IPS-18c (cell line): ENCODE results near the gene EXOSC9.
"Not testable (repeated sequence)": the region's sequence is repeated elsewhere in the genome, so short reads cannot be mapped to it uniquely, and the experiment has no call there.

Source experiments
- H3K4me3 ChIP-seq: 2 replicates; pipeline ENCODE4 v1.7.0; 2013; ENCODE audit warnings: low read depth, mild to moderate bottlenecking, low read length, moderate library complexity; ENCODE audit not compliant: insufficient read depth
- H3K9me3 ChIP-seq: one replicate; pipeline ENCODE4 v1.6.1; 2013; ENCODE audit warnings: mild to moderate bottlenecking, low read length, moderate library complexity; ENCODE audit not compliant: control insufficient read depth, insufficient read depth

The EXOSC9 gene, protein sequence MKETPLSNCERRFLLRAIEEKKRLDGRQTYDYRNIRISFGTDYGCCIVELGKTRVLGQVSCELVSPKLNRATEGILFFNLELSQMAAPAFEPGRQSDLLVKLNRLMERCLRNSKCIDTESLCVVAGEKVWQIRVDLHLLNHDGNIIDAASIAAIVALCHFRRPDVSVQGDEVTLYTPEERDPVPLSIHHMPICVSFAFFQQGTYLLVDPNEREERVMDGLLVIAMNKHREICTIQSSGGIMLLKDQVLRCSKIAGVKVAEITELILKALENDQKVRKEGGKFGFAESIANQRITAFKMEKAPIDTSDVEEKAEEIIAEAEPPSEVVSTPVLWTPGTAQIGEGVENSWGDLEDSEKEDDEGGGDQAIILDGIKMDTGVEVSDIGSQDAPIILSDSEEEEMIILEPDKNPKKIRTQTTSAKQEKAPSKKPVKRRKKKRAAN

GRCh38 chr4:121800961-121801714 is at the start of gene EXOSC9:
Gene EXOSC9, plus strand, starts transcription at chr4:121801323. Its CDS starts 102 bp downstream, at chr4:121801425.
- peak within 1 kb of the TSS; percentile 81 for H3K4me3 ChIP-seq
- no peaks in the 10 kb centered on the region for H3K9me3 ChIP-seq

- not testable (repeated sequence) for H3K4me3 ChIP-seq, H3K9me3 ChIP-seq
Observed at GRCh38 chr4:121752142-121752541, 49.0 kb upstream of the EXOSC9 start.

DNA sequence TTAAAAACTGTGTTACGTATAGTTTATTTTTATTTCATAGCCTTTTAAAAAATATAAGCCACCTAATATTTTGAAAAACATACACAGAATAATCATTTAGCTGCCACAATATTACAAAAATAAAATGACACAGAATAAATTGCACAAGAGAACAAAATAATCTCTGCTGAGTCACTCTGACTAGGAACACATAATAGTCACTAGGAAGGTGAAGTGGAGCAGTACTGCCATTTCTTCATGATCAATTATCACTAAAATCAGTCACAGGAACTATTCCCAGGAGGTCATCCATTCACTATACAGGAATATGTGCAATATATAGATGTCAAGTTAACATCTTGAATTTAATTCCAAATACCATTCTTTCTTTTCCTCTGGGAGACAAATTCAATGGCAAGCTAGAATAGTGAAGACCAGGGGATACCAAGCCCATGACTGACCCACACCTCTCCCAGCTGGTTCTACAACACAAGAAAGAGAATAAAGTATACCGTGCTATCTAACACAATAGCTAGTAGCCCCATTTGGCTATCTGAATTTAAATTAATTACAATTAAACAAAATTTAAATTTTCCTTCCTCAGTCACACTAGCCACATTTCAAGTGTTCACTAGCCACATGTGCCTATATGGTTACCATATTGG is 42.1 kb upstream of the EXOSC9 start:
- H3K4me3 ChIP-seq = no peak overlapping the region
- no peaks in the 10 kb centered on the region for H3K9me3 ChIP-seq

- Histone ChIP-seq H3K4me3 (no peak overlapping the region), H3K9me3 (no peaks in the 10 kb centered on the region)
Observed at GRCh38 chr4:121760205-121760604, 40.9 kb upstream of the EXOSC9 start.

DNA sequence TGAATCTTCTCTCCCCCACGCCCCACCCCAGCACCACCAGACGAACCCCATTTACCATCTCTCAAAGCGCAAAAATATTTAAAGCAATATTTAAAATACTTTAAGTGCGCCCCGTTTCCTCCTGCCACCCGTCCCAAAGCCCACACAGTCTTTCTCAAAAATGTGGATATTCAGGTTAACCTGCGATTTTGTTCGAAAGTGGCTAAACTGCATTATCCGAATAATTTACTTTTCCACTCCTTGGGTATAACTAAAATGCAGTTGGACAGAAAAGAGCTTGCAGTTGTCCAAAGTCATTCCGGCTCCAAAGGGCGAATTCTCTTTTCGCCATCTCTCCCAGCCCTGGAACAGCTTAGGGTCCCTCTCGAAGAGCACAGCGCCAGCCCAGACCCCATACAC is 36.8 kb upstream of the EXOSC9 start:
- Histone ChIP-seq H3K9me3 (no peaks in the 10 kb centered on the region), H3K4me3 (peak overlapping the region; percentile 55)

GRCh38 chr4:121764702-121765367 is 36.3 kb upstream of the EXOSC9 start, which contains the start of gene SMIM43:
Gene SMIM43, minus strand, starts transcription at chr4:121765164. Its CDS starts 59 bp downstream, at chr4:121765105.
- peak within 1 kb of the TSS; percentile 55 for H3K4me3 ChIP-seq
- H3K9me3 ChIP-seq = no peaks in the 10 kb centered on the region

GRCh38 chr4:121765368-121765705 is 35.8 kb upstream of the EXOSC9 start:
- peak overlapping the region; percentile 55 for H3K4me3 ChIP-seq
- H3K9me3 ChIP-seq = no peaks in the 10 kb centered on the region

DNA sequence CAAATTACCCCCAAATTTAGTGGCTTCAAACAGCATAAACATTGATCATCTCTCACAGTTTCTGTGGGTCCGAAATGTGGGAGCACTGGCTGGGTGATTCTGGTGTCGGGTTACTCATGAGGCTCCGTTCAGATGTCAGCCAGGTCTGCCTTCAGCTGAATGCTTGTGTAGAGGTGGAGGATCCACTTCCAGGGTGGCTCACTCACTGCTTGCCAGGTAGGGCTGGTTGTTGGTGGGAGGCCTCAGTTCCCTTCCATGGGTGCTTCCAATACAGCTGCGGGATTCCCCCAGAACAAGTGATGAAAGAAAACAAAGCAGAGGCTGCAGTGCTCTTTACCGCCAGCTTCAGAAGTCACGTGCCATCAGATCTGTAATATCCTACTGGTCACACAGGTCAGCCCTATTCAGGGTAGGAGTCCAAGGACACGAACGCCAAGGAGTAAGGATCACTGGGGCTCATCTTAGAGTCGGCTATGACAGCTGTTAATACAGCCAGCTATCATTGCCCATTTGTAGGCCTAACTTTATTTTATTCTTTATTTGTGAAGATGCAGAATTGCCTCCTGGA is 35.1 kb upstream of the EXOSC9 start:
- H3K4me3 ChIP-seq = no peak overlapping the region
- no peaks in the 10 kb centered on the region for H3K9me3 ChIP-seq

- no peak overlapping the region for H3K4me3 ChIP-seq
- H3K9me3 ChIP-seq = no peaks in the 10 kb centered on the region
Observed at GRCh38 chr4:121767166-121767565, 34.0 kb upstream of the EXOSC9 start.

GRCh38 chr4:121769341-121769740 is 31.8 kb upstream of the EXOSC9 start:
- no peaks in the 10 kb centered on the region for H3K9me3 ChIP-seq
- no peak overlapping the region for H3K4me3 ChIP-seq

GRCh38 chr4:121771869-121772268 is 29.3 kb upstream of the EXOSC9 start:
- Histone ChIP-seq H3K9me3 (no peaks in the 10 kb centered on the region), H3K4me3 (no peak overlapping the region)

GRCh38 chr4:121773883-121774282 is 27.2 kb upstream of the EXOSC9 start:
- H3K4me3 ChIP-seq = no peak overlapping the region
- H3K9me3 ChIP-seq = no peaks in the 10 kb centered on the region

GRCh38 chr4:121776610-121777401 is 24.3 kb upstream of the EXOSC9 start:
- Histone ChIP-seq H3K4me3 (no peak overlapping the region), H3K9me3 (no peaks in the 10 kb centered on the region)

DNA sequence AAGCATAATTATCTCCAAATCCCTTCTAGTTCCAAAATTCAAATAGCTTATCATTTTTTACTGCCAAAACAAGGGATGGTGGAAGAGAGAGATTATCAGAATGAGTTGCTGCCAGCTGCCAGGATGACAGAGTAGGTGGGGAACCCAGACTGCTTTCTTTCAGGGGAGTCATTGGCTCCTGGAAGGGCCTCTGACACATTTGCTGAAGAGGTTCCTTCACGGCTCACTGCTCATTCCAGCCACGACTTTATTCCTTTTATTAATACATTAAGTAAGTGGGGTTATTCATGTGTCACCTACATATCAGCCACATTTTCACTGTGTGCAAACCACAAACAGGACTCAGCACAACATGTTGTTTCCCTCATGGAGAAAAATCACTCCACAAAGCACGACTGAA is 23.5 kb upstream of the EXOSC9 start:
- H3K9me3 ChIP-seq = no peaks in the 10 kb centered on the region
- no peak overlapping the region for H3K4me3 ChIP-seq

GRCh38 chr4:121778991-121779628 is 22.0 kb upstream of the EXOSC9 start:
- Histone ChIP-seq H3K4me3 (no peak overlapping the region), H3K9me3 (no peaks in the 10 kb centered on the region)

GRCh38 chr4:121783210-121783609 is 17.9 kb upstream of the EXOSC9 start:
- H3K4me3 ChIP-seq = no peak overlapping the region
- no peaks in the 10 kb centered on the region for H3K9me3 ChIP-seq
